OCI-LY7 (cell line): Measurements from ENCODE around the gene DGCR2. TPM values are rescaled to one million over a fixed set of nuclear protein-coding genes. Genes with fewer than 3 reads are reported as not detected.

Experiments
- BruUV-seq: library from RNA; stranded (reverse); fragments of 400-500 nt; replicated peaks from 2 replicates; lab custom pipeline; 2021; lab: Mats Ljungman, UMichigan
- CTCF ChIA-PET: fragments of 300-600 bp; sonication (Branson Sonifier 250); formaldehyde crosslinking; loops from one replicate; lab custom pipeline; 2022; ENCODE audit warnings: antibody characterized with exemption; ENCODE audit not compliant: unreplicated experiment; lab: Charles Lee
- POLR2A ChIA-PET: fragments of 300-600 bp; sonication (Branson Sonifier 250); formaldehyde crosslinking; loops from one replicate; lab custom pipeline; 2022; ENCODE audit warnings: antibody characterized with exemption; lab: Charles Lee
- DNase-seq: peaks from one replicate; pipeline ENCODE4 v3.0.0-alpha.2; 2015; ENCODE audit warnings: low spot score
- H2AFZ ChIP-seq: fragments of 200-600 bp; sonication (generic), shearing (Covaris generic); 2 replicates; pipeline ENCODE4 v1.6.1; 2014; ENCODE audit warnings: mild to moderate bottlenecking, antibody characterized with exemption, low read length, moderate library complexity
- H3K27ac ChIP-seq: fragments of 200-600 bp; sonication (generic); 2 replicates; pipeline ENCODE4 v1.5.1; 2014; ENCODE audit warnings: mixed run types, low read depth, mild to moderate bottlenecking, moderate library complexity, low read length, inconsistent platforms; ENCODE audit not compliant: poor library complexity, severe bottlenecking
- H3K36me3 ChIP-seq: fragments of 200-600 bp; sonication (generic); 2 replicates; pipeline ENCODE4 v1.6.1; 2014; ENCODE audit warnings: mild to moderate bottlenecking, antibody characterized with exemption, low read length, moderate library complexity, mixed read lengths; ENCODE audit not compliant: insufficient read depth
- H3K4me1 ChIP-seq: fragments of 200-600 bp; sonication (generic); 2 replicates; pipeline ENCODE4 v1.5.1; 2014; ENCODE audit warnings: mild to moderate bottlenecking, low read length; ENCODE audit not compliant: insufficient read depth, poor library complexity, severe bottlenecking
- H3K4me2 ChIP-seq: fragments of 200-600 bp; sonication (generic); 2 replicates; pipeline ENCODE4 v1.6.1; 2014; ENCODE audit warnings: mild to moderate bottlenecking, low read length
- H3K4me3 ChIP-seq: fragments of 200-600 bp; sonication (generic); 2 replicates; pipeline ENCODE4 v1.5.1; 2014; ENCODE audit warnings: mild to moderate bottlenecking, low read depth, low read length; ENCODE audit not compliant: poor library complexity, severe bottlenecking
- H3K79me2 ChIP-seq: fragments of 200-600 bp; sonication (generic); 2 replicates; pipeline ENCODE4 v1.6.1; 2016; ENCODE audit warnings: low read depth, mild to moderate bottlenecking, low read length, moderate library complexity, mixed read lengths; ENCODE audit not compliant: insufficient read depth
- H3K9me2 ChIP-seq: fragments of 200-600 bp; sonication (generic); 2 replicates; pipeline ENCODE4 v1.6.1; 2016; ENCODE audit warnings: mild to moderate bottlenecking, low read length, mixed read lengths; ENCODE audit not compliant: insufficient read depth
- H3K9me3 ChIP-seq: fragments of 200-600 bp; sonication (generic); 2 replicates; pipeline ENCODE4 v1.6.1; 2014; ENCODE audit warnings: mild to moderate bottlenecking, mixed run types, low read length, mixed read lengths
- H4K20me1 ChIP-seq: fragments of 200-600 bp; sonication (generic); 2 replicates; pipeline ENCODE4 v1.6.1; 2014; ENCODE audit warnings: mild to moderate bottlenecking, antibody characterized with exemption, low read length, moderate library complexity, mixed read lengths; ENCODE audit not compliant: insufficient read depth
- EZH2phosphoT487 ChIP-seq: fragments of 200-600 bp; sonication (generic); IDR thresholded peaks from 2 replicates; pipeline ENCODE4 v1.6.1; 2018; ENCODE audit warnings: low read depth, borderline replicate concordance, mild to moderate bottlenecking, mixed run types, antibody characterized with exemption, low read length, moderate library complexity, mixed read lengths
- intact Hi-C: fragments of 100-400 bp; cut with micrococcal nuclease; formaldehyde crosslinking; loops from one replicate; pipeline ENCODE4 v1.10.0; 2022; ENCODE audit not compliant: unreplicated experiment
- total RNA-seq, 2 experiments: library from RNA; depleted of rRNA in 1 of 2; stranded (reverse); fragments of >200 nt in 1 of 2; shearing (Covaris generic) in 1 of 2; gene quantifications; 2 replicates each; pipeline ENCODE4 v1.2.3, GENCODE V29; 2014 to 2022
- TF ChIP-seq, protein P1 (sequence below): fragments of 200-600 bp; sonication (generic); conservative IDR thresholded peaks from 2 replicates; pipeline ENCODE4 v1.5.1; 2014; ENCODE audit warnings: mild to moderate bottlenecking, antibody characterized with exemption, low read length, moderate library complexity, mixed read lengths

The DGCR2 gene
- total RNA-seq, 2 experiments from 2014 or later = 27.6 to 29.7 TPM

DNA sequence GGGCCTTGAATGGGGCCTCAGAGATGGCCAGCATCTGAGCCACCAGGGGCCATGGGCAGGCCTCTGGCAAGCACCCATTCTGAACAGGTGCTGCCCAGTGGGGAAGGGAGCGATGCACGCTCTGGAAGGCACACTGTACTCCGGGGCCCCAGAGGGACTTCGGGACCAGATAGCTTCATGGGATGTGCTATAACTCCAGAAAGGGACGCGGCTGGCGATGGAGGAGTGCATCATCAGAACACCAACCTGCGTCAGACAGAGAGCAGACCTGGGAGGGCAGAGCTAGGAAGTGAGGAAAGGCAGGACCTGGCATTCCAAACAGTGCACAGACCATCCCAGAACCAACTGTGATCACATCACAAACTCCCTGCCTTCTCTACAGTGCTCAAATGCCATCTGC, 16.8 kb downstream of the DGCR2 start:
- ChIA-PET CTCF (no interaction called here), POLR2A (no interaction called here)
- H3K4me3 ChIP-seq = no peak overlapping the region
- H3K79me2 ChIP-seq = peaks cover 72% of the 10 kb centered on the region
- no peak for DNase-seq
- TF ChIP-seq EZH2phosphoT487 = no peak
- TF ChIP-seq, protein P1, sequence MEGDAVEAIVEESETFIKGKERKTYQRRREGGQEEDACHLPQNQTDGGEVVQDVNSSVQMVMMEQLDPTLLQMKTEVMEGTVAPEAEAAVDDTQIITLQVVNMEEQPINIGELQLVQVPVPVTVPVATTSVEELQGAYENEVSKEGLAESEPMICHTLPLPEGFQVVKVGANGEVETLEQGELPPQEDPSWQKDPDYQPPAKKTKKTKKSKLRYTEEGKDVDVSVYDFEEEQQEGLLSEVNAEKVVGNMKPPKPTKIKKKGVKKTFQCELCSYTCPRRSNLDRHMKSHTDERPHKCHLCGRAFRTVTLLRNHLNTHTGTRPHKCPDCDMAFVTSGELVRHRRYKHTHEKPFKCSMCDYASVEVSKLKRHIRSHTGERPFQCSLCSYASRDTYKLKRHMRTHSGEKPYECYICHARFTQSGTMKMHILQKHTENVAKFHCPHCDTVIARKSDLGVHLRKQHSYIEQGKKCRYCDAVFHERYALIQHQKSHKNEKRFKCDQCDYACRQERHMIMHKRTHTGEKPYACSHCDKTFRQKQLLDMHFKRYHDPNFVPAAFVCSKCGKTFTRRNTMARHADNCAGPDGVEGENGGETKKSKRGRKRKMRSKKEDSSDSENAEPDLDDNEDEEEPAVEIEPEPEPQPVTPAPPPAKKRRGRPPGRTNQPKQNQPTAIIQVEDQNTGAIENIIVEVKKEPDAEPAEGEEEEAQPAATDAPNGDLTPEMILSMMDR = no peak
- peaks cover 17% of the 10 kb centered on the region for H3K4me1 ChIP-seq
- peaks cover 29% of the 10 kb centered on the region for H4K20me1 ChIP-seq
- intact Hi-C loops = no loop called here
- no peak overlapping the region for H2AFZ ChIP-seq
- H3K36me3 ChIP-seq = peaks cover 30% of the 10 kb centered on the region
- no peak overlapping the region for H3K27ac ChIP-seq
- no peak overlapping the region for H3K4me2 ChIP-seq
- H3K9me2 ChIP-seq = no peaks in the 10 kb centered on the region
- H3K9me3 ChIP-seq = no peaks in the 10 kb centered on the region
- no TSS peak for BruUV-seq

DNA sequence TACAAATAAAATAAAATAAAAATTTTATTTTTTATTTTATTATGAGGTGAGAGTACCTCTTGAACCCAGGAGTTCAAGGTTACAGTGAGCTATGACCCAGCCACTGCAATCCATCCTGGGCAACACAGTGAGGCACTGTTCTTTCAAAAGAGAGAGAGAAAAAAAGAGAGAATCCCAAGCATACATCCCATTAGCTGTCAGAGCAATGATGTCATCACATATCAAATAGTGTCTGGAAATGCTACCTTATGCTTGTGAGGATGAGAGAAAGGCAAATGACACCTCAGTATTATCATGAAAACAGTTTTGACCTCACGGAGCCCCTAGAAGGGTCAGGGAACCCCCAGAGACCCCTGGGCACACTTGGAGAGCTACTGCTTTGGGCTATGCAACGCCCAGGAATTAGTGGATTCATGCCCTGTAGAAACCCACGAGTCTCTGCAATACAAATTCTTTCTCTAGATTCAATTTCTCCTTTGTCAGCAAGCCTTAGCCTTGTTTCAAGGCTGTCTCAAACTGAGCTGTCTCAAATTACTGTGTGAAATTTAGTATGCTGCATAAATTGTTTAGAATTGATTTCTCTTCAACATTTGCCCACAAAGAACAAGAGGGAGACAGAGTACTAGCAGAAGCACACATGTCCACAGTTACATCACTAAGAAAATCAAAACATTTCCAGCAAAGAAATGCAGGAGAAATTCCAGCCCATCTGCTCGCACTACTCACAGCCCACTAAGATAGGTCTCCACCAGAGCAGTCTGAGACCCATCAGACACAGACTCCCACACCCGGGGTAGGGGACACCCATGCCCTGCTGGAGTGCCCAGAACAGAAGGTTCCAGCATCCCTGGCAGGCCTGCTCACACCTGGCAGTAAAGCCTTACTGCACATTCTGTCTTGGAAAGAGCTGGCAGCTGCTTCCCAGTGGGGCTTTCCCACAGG, 18.1 kb downstream of the DGCR2 start:
- intact Hi-C loops = no loop called here
- H3K27ac ChIP-seq = no peak overlapping the region
- H3K79me2 ChIP-seq = peaks cover 63% of the 10 kb centered on the region
- no peak for TF ChIP-seq EZH2phosphoT487
- TF ChIP-seq, protein P1 = no peak
- H2AFZ ChIP-seq = no peak overlapping the region
- no peak overlapping the region for H3K4me2 ChIP-seq
- no TSS peak for BruUV-seq
- no peak for DNase-seq
- H3K4me3 ChIP-seq = no peak overlapping the region
- no peaks in the 10 kb centered on the region for H3K9me2 ChIP-seq
- peaks cover 30% of the 10 kb centered on the region for H3K36me3 ChIP-seq
- ChIA-PET POLR2A (interaction anchor here (0.6 to 0.7 kb wide), 3 partner anchors 10 to 389 kb away, joined by 4 to 6 read pairs (median 4); no protein-coding TSS in a partner anchor), CTCF (no interaction called here)
- H4K20me1 ChIP-seq = peaks cover 19% of the 10 kb centered on the region
- H3K9me3 ChIP-seq = no peaks in the 10 kb centered on the region
- H3K4me1 ChIP-seq = peaks cover 4% of the 10 kb centered on the region
